ENCODE data around the gene TMOD1. TPM values are rescaled to one million over a fixed set of nuclear protein-coding genes. Genes with fewer than 3 reads are reported as not detected.

TMOD1 gene
- total and polyA plus RNA-seq, 9 donors = 37.1 to 77.2 (median 64.0) TPM

GRCh38 chr9:97592126-97592525 is 90.7 kb downstream of the TMOD1 start:
- TF ChIP-seq EP300 (IDR thresholded peaks at IDR 0.05) (no peak), CTCF (IDR thresholded peaks at IDR 0.05) (no peak), POLR2A (IDR thresholded peaks at IDR 0.05) (no peak)
- WGBS, 3 donors = 87 to 93% (median 93%) methylated on average over 1 of the region's 1 CpG
- H3K36me3 ChIP-seq = no peaks in the 10 kb centered on the region
- H3K4me1 ChIP-seq (ENCODE audit: insufficient read depth) = no peaks in the 10 kb centered on the region
- intact Hi-C loops (cut with DNase I) = no loop called here
- H3K27ac ChIP-seq = no peak overlapping the region
- DNase-seq = no peak
- H3K9me3 ChIP-seq = no peaks in the 10 kb centered on the region
- no peak overlapping the region for H3K4me3 ChIP-seq
- H3K27me3 ChIP-seq = no peaks in the 10 kb centered on the region

GRCh38 chr9:97593960-97594359 is 92.5 kb downstream of the TMOD1 start:
- Histone ChIP-seq H3K4me3 (no peak overlapping the region), H3K4me1 (ENCODE audit: insufficient read depth) (peaks cover 5% of the 10 kb centered on the region), H3K36me3 (no peaks in the 10 kb centered on the region), H3K27me3 (no peaks in the 10 kb centered on the region), H3K9me3 (no peaks in the 10 kb centered on the region), H3K27ac (no peak overlapping the region)
- no peak for DNase-seq
- no peak for TF ChIP-seq CTCF (IDR thresholded peaks at IDR 0.05)
- TF ChIP-seq POLR2A (IDR thresholded peaks at IDR 0.05) = no peak
- no peak for TF ChIP-seq EP300 (IDR thresholded peaks at IDR 0.05)
- intact Hi-C loops (cut with DNase I) = no loop called here
- 80 to 92% (median 89%) methylated on average over 4 of the region's 4 CpGs for WGBS, 3 donors

- WGBS, 3 donors = 84 to 85% (median 85%) methylated on average over 11 of the region's 11 CpGs
- no peak for DNase-seq
Observed at GRCh38 chr9:97594381-97594921, 93.0 kb downstream of the TMOD1 start.

GRCh38 chr9:97596906-97597305 is 95.4 kb downstream of the TMOD1 start:
- no peak for DNase-seq
- Histone ChIP-seq H3K27ac (peak overlapping the region in 1 of 2 donors; percentile 47), H3K4me3 (no peak overlapping the region), H3K36me3 (no peaks in the 10 kb centered on the region), H3K27me3 (no peaks in the 10 kb centered on the region), H3K4me1 (ENCODE audit: insufficient read depth) (peaks cover 5% of the 10 kb centered on the region), H3K9me3 (no peaks in the 10 kb centered on the region)
- intact Hi-C loops (cut with DNase I) = loop anchor here in 3 of 4 donors (5.0 kb wide), 2 partner anchors 95 to 130 kb away; partner anchors contain the start of gene TMOD1 (in 2 of the 3)
- WGBS, 3 donors = 28 to 42% (median 41%) methylated on average over 4 of the region's 4 CpGs
- TF ChIP-seq EP300 (IDR thresholded peaks at IDR 0.05) (no peak), POLR2A (IDR thresholded peaks at IDR 0.05) (no peak), CTCF (IDR thresholded peaks at IDR 0.05) (no peak)

More at GRCh38 chr9:97594381-97594921, 93.0 kb downstream of the TMOD1 start:
- H3K27ac ChIP-seq = no peak overlapping the region
- H3K4me1 ChIP-seq (ENCODE audit: insufficient read depth) = peaks cover 5% of the 10 kb centered on the region
- H3K36me3 ChIP-seq = no peaks in the 10 kb centered on the region
- TF ChIP-seq CTCF (IDR thresholded peaks at IDR 0.05) = no peak
- no peak for TF ChIP-seq POLR2A (IDR thresholded peaks at IDR 0.05)
- TF ChIP-seq EP300 (IDR thresholded peaks at IDR 0.05) = no peak
- intact Hi-C loops (cut with DNase I) = no loop called here
- H3K4me3 ChIP-seq = no peak overlapping the region
- H3K27me3 ChIP-seq = no peaks in the 10 kb centered on the region
- no peaks in the 10 kb centered on the region for H3K9me3 ChIP-seq
